Measurements from ENCODE around the gene FIBCD1. TPM values are rescaled to one million over a fixed set of nuclear protein-coding genes. Genes with fewer than 3 reads are reported as not detected.

The FIBCD1 gene
- polyA plus RNA-seq, 1 of the 3 experiments (the other 2 are of a cell fraction), result 1.3 TPM

DNA sequence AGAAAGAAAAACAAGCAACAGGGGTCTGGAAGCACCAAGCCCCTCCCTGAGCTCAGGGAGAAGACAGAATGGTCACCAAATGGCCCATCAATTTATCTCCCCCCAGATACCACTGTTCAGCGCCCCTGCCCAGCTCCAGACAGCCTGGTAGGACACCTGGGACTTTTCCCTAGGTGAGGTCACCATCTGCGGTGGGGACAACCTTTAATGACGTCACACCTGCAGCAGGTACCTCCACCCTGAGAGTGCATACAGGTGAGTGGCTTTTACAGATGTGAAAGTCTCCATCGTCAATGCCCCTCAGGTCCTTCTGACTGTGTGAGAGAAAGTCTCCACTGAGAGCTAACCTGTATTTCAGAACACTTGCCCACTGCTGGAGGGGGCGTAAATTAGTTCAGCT lies 35.6 kb upstream of the FIBCD1 start:
- no peaks in the 10 kb centered on the region for H3K9me3 ChIP-seq
- no peak overlapping the region for H2AFZ ChIP-seq (ENCODE audit: low read depth)
- no peaks in the 10 kb centered on the region for H3K79me2 ChIP-seq (ENCODE audit: insufficient read depth)
- ChIA-PET POLR2A (no interaction called here), CTCF (interaction anchor here (0.9 to 2.1 kb wide), 5 partner anchors 18 to 203 kb away, joined by 3 to 10 read pairs (median 5); no protein-coding TSS in a partner anchor)
- H3K9ac ChIP-seq, result no peak overlapping the region
- H3K4me2 ChIP-seq, result no peak overlapping the region
- H3K4me1 ChIP-seq (ENCODE audit: control insufficient read depth in 1 of 2, insufficient read depth in 2 of 2, low read depth in 1 of 2, low read length in 1 of 2), result no peaks in the 10 kb centered on the region; a peak in 1 of 4 replicates
- H3K27ac ChIP-seq (ENCODE audit: low read depth in 2 of 2, low read length in 1 of 2), result no peak overlapping the region
- DNase-seq, result no peak
- WGBS (ENCODE audit: low lambda C conversion rate), result 36% methylated on average over 4 of the region's 5 CpGs
- H3K36me3 ChIP-seq (replicated peaks in 1 of 2; ENCODE audit: control insufficient read depth in 1 of 2, insufficient read depth in 2 of 2, low read length in 1 of 2), result no peaks in the 10 kb centered on the region
- H3K9me2 ChIP-seq, result no peaks in the 10 kb centered on the region
- peaks cover 22% of the 10 kb centered on the region for H3K27me3 ChIP-seq (ENCODE audit: insufficient read depth)
- no peaks in the 10 kb centered on the region for H3F3A ChIP-seq (replicated peaks; ENCODE audit: insufficient read depth)
- H3K4me3 ChIP-seq (ENCODE audit: low read depth in 2 of 2, low read length in 1 of 2), result no peak overlapping the region
- H4K20me1 ChIP-seq (ENCODE audit: insufficient read depth), result no peaks in the 10 kb centered on the region
- no peak for TF ChIP-seq FOXM1 (IDR thresholded peaks at IDR 0.05; ENCODE audit: low read depth)
- TF ChIP-seq MEF2A (IDR thresholded peaks at IDR 0.05; ENCODE audit: borderline replicate concordance, low read depth), result no peak
- TF ChIP-seq RXRA (IDR thresholded peaks at IDR 0.05; ENCODE audit: borderline replicate concordance, low read depth), result no peak
- no peak for TF ChIP-seq NRF1 (IDR thresholded peaks at IDR 0.05; ENCODE audit: low read depth, low read length)
- TF ChIP-seq RAD21 (IDR thresholded peaks at IDR 0.05; ENCODE audit: low read length), result no peak
- no peak for TF ChIP-seq TCF12 (IDR thresholded peaks at IDR 0.05)

DNA sequence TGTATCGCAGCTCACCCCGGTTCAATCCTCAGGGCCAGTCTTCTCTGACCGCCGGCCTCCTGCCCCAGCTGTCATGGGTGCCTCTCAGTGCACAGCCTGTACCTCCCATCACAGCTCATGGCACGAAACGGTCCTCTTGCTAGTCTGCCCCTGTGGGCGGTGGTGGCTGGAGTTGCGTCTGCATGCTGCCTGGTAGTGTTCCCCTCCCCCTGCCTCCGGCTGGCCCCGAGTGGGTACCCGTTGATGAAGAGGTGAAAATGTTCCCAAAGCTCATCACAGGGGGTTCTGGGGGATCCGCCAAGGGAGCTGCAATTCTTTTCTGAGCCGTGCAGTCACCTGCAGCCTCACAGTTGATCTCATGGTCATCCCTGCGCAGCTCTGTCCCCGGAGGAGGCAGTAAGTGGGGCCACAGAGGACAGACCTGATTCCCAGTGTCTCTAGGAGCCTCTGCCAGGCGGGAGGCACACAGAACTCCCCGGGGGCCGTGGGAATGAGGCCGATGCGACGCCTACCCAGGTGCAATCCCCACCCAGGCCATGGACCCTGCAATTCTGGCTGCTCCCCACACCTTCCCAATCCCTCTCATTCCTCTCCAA lies 34.7 kb upstream of the FIBCD1 start:
- Histone ChIP-seq H3K9me2 (no peaks in the 10 kb centered on the region), H3K27ac (ENCODE audit: low read depth in 2 of 2, low read length in 1 of 2) (no peak overlapping the region), H3K36me3 (replicated peaks in 1 of 2; ENCODE audit: control insufficient read depth in 1 of 2, insufficient read depth in 2 of 2, low read length in 1 of 2) (no peaks in the 10 kb centered on the region), H4K20me1 (ENCODE audit: insufficient read depth) (no peaks in the 10 kb centered on the region), H3K4me3 (ENCODE audit: low read depth in 2 of 2, low read length in 1 of 2) (no peak overlapping the region), H3K79me2 (ENCODE audit: insufficient read depth) (no peaks in the 10 kb centered on the region), H3K9me3 (no peaks in the 10 kb centered on the region), H2AFZ (ENCODE audit: low read depth) (no peak overlapping the region), H3K9ac (no peak overlapping the region), H3K4me1 (ENCODE audit: control insufficient read depth in 1 of 2, insufficient read depth in 2 of 2, low read depth in 1 of 2, low read length in 1 of 2) (no peaks in the 10 kb centered on the region; a peak in 1 of 4 replicates), H3F3A (replicated peaks; ENCODE audit: insufficient read depth) (no peaks in the 10 kb centered on the region), H3K4me2 (no peak overlapping the region), H3K27me3 (ENCODE audit: insufficient read depth) (peaks cover 22% of the 10 kb centered on the region)
- TF ChIP-seq NRF1 (IDR thresholded peaks at IDR 0.05; ENCODE audit: low read depth, low read length) (no peak), NFIC (IDR thresholded peaks at IDR 0.05; ENCODE audit: borderline replicate concordance) (no peak), YY1 (IDR thresholded peaks at IDR 0.05; ENCODE audit: low read depth) (no peak), MEF2A (IDR thresholded peaks at IDR 0.05; ENCODE audit: borderline replicate concordance, low read depth) (no peak), JUND (IDR thresholded peaks at IDR 0.05) (no peak), TEAD4 (IDR thresholded peaks at IDR 0.05; ENCODE audit: borderline replicate concordance, insufficient read depth) (no peak), EZH2phosphoT487 (IDR thresholded peaks at IDR 0.05; ENCODE audit: borderline replicate concordance, low read depth) (no peak), GABPA (IDR thresholded peaks at IDR 0.05; ENCODE audit: low read depth) (no peak), ELF1 (IDR thresholded peaks at IDR 0.05) (no peak), EP300 (IDR thresholded peaks at IDR 0.05; ENCODE audit: borderline replicate concordance in 1 of 2, low read depth in 1 of 2, low read length in 1 of 2) (no peak)
- TF ChIP-seq, protein P1, sequence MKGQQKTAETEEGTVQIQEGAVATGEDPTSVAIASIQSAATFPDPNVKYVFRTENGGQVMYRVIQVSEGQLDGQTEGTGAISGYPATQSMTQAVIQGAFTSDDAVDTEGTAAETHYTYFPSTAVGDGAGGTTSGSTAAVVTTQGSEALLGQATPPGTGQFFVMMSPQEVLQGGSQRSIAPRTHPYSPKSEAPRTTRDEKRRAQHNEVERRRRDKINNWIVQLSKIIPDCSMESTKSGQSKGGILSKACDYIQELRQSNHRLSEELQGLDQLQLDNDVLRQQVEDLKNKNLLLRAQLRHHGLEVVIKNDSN (IDR thresholded peaks at IDR 0.05; ENCODE audit: borderline replicate concordance, low read depth), result no peak
- TF ChIP-seq, protein P2, sequence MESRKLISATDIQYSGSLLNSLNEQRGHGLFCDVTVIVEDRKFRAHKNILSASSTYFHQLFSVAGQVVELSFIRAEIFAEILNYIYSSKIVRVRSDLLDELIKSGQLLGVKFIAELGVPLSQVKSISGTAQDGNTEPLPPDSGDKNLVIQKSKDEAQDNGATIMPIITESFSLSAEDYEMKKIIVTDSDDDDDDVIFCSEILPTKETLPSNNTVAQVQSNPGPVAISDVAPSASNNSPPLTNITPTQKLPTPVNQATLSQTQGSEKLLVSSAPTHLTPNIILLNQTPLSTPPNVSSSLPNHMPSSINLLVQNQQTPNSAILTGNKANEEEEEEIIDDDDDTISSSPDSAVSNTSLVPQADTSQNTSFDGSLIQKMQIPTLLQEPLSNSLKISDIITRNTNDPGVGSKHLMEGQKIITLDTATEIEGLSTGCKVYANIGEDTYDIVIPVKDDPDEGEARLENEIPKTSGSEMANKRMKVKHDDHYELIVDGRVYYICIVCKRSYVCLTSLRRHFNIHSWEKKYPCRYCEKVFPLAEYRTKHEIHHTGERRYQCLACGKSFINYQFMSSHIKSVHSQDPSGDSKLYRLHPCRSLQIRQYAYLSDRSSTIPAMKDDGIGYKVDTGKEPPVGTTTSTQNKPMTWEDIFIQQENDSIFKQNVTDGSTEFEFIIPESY (IDR thresholded peaks at IDR 0.05; ENCODE audit: borderline replicate concordance, low read depth), result no peak
- TF ChIP-seq, protein P3, sequence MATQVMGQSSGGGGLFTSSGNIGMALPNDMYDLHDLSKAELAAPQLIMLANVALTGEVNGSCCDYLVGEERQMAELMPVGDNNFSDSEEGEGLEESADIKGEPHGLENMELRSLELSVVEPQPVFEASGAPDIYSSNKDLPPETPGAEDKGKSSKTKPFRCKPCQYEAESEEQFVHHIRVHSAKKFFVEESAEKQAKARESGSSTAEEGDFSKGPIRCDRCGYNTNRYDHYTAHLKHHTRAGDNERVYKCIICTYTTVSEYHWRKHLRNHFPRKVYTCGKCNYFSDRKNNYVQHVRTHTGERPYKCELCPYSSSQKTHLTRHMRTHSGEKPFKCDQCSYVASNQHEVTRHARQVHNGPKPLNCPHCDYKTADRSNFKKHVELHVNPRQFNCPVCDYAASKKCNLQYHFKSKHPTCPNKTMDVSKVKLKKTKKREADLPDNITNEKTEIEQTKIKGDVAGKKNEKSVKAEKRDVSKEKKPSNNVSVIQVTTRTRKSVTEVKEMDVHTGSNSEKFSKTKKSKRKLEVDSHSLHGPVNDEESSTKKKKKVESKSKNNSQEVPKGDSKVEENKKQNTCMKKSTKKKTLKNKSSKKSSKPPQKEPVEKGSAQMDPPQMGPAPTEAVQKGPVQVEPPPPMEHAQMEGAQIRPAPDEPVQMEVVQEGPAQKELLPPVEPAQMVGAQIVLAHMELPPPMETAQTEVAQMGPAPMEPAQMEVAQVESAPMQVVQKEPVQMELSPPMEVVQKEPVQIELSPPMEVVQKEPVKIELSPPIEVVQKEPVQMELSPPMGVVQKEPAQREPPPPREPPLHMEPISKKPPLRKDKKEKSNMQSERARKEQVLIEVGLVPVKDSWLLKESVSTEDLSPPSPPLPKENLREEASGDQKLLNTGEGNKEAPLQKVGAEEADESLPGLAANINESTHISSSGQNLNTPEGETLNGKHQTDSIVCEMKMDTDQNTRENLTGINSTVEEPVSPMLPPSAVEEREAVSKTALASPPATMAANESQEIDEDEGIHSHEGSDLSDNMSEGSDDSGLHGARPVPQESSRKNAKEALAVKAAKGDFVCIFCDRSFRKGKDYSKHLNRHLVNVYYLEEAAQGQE (IDR thresholded peaks at IDR 0.05; ENCODE audit: low read depth, low read length), result no peak
- ChIA-PET POLR2A (no interaction called here), CTCF (interaction anchor here (0.7 to 2.1 kb wide), 6 partner anchors 11 to 202 kb away, joined by 3 to 10 read pairs (median 4); no protein-coding TSS in a partner anchor)
- 46% methylated on average over 10 of the region's 21 CpGs for WGBS (ENCODE audit: low lambda C conversion rate)
- DNase-seq, result no peak
